CD14-positive monocyte (primary cell): ENCODE measurements around the gene FYTTD1. TPM values are rescaled to one million over a fixed set of nuclear protein-coding genes. Genes with fewer than 3 reads are reported as not detected.

Experiments used
- DNase-seq, 3 donors: peaks; one replicate each; pipeline ENCODE4 v3.0.0-alpha.2; 2011 to 2022
- H2AFZ ChIP-seq: 2 replicates; pipeline ENCODE4 v1.6.0; 2012; ENCODE audit warnings: mild to moderate bottlenecking, low read depth, low read length, inconsistent platforms; ENCODE audit not compliant: insufficient read depth, poor library complexity, severe bottlenecking
- H3K27ac ChIP-seq, 2 donors: 1 replicate in 1 of 2; 2 replicates in 1 of 2; pipeline ENCODE4 v1.5.1; 2012 to 2013; ENCODE audit warnings: low read length in 2 of 2, control low read depth in 1 of 2, inconsistent platforms in 1 of 2, low read depth in 1 of 2, mild to moderate bottlenecking in 1 of 2
- H3K27me3 ChIP-seq, 2 donors: one replicate each; pipeline versions ENCODE4 v1.6.0 to v1.6.1; 2011 to 2013; ENCODE audit warnings: low read length in 2 of 2; ENCODE audit not compliant: control insufficient read depth in 2 of 2, insufficient read depth in 2 of 2
- H3K36me3 ChIP-seq, 2 donors: replicated peaks in 1 of 2; 1 replicate in 1 of 2; 2 replicates in 1 of 2; pipeline versions ENCODE4 v1.5.1 to v1.6.1; 2012 to 2013; ENCODE audit warnings: low read length in 2 of 2, control low read depth in 1 of 2, inconsistent platforms in 1 of 2, mild to moderate bottlenecking in 1 of 2; ENCODE audit not compliant: insufficient read depth in 2 of 2, control insufficient read depth in 1 of 2
- H3K4me1 ChIP-seq, 2 donors: 1 replicate in 1 of 2; 2 replicates in 1 of 2; pipeline versions ENCODE4 v1.5.1 to v1.6.1; 2012 to 2013; ENCODE audit warnings: low read length in 2 of 2, control low read depth in 1 of 2, inconsistent platforms in 1 of 2, mild to moderate bottlenecking in 1 of 2, moderate library complexity in 1 of 2; ENCODE audit not compliant: insufficient read depth in 2 of 2, control insufficient read depth in 1 of 2
- H3K4me2 ChIP-seq: replicated peaks from 2 replicates; pipeline ENCODE3; 2012; ENCODE audit warnings: low read length, moderate library complexity, mild to moderate bottlenecking; ENCODE audit not compliant: poor library complexity, severe bottlenecking; ENCODE audit errors: extremely low read depth
- H3K4me3 ChIP-seq, 3 experiments: fragments of 200-600 bp in 1 of 3; sonication (generic) in 1 of 3; replicated peaks in 1 of 3; 1 replicate in 2 of 3; 2 replicates in 1 of 3; pipeline ENCODE4 v1.5.1; 2011 to 2013; ENCODE audit warnings: low read length in 3 of 3, mild to moderate bottlenecking in 3 of 3, control low read depth in 2 of 3, low read depth in 2 of 3, inconsistent platforms in 1 of 3, moderate library complexity in 1 of 3
- H3K79me2 ChIP-seq: 2 replicates; pipeline ENCODE4 v1.6.0; 2012; ENCODE audit warnings: mild to moderate bottlenecking, control low read depth, inconsistent platforms, low read length, moderate library complexity; ENCODE audit not compliant: insufficient read depth
- H3K9ac ChIP-seq: 2 replicates; pipeline ENCODE4 v1.6.0; 2017; ENCODE audit warnings: low read length, mild to moderate bottlenecking; ENCODE audit not compliant: insufficient read depth, poor library complexity, severe bottlenecking
- H3K9me3 ChIP-seq, 2 donors: replicated peaks in 1 of 2; 1 replicate in 1 of 2; 2 replicates in 1 of 2; pipeline versions ENCODE4 v1.5.1 to v1.6.1; 2012 to 2013; ENCODE audit warnings: low read length in 2 of 2, control low read depth in 1 of 2; ENCODE audit not compliant: control insufficient read depth in 1 of 2, insufficient read depth in 1 of 2
- H4K20me1 ChIP-seq: 2 replicates; pipeline ENCODE4 v1.6.0; 2012; ENCODE audit warnings: mild to moderate bottlenecking, low read length, control low read depth, moderate library complexity; ENCODE audit not compliant: insufficient read depth
- H3K27ac Mint-ChIP-seq, 7 donors: one replicate each; pipeline ENCODE4 v1.8.0; 2020; ENCODE audit warnings: mild to moderate bottlenecking in 7 of 7, mixed read lengths in 7 of 7, moderate library complexity in 6 of 7, inconsistent platforms in 2 of 7
- H3K27me3 Mint-ChIP-seq, 3 donors: one replicate each; pipeline ENCODE4 v1.8.0; 2021 to 2022; ENCODE audit warnings: low read depth in 3 of 3, mild to moderate bottlenecking in 3 of 3, mixed read lengths in 3 of 3, moderate library complexity in 3 of 3, inconsistent platforms in 1 of 3
- H3K36me3 Mint-ChIP-seq, 2 donors: one replicate each; pipeline ENCODE4 v1.8.0; 2020; ENCODE audit warnings: mixed read lengths in 2 of 2, inconsistent platforms in 1 of 2, mild to moderate bottlenecking in 1 of 2
- H3K4me1 Mint-ChIP-seq: one replicate; pipeline ENCODE4 v1.8.0; 2020; ENCODE audit warnings: mild to moderate bottlenecking, mixed read lengths
- H3K4me3 Mint-ChIP-seq, 2 donors: one replicate each; pipeline ENCODE4 v1.8.0; 2020; ENCODE audit warnings: mild to moderate bottlenecking in 2 of 2, mixed read lengths in 2 of 2, moderate library complexity in 1 of 2
- H3K9me3 Mint-ChIP-seq, 7 donors: one replicate each; pipeline ENCODE4 v1.8.0; 2020 to 2022; ENCODE audit warnings: mixed read lengths in 7 of 7, mild to moderate bottlenecking in 6 of 7, moderate library complexity in 6 of 7, inconsistent platforms in 2 of 7
- CTCF ChIP-seq: fragments of 200-600 bp; IDR thresholded peaks from one replicate; pipeline ENCODE4 v1.8.0; 2022; ENCODE audit warnings: antibody characterized with exemption, mild to moderate bottlenecking
- WGBS: methylation state at CpG from one replicate; pipeline ENCODE4 v1.1.5; 2013; ENCODE audit warnings: missing lambda C conversion rate; ENCODE audit not compliant: insufficient coverage; 5-methylcytosine and 5-hydroxymethylcytosine counted together
- intact Hi-C, 2 donors: fragments of 100-400 bp; cut with micrococcal nuclease; formaldehyde crosslinking; loops; one replicate each; pipeline versions ENCODE4 v1.15.0 to v1.15.1; 2023
- polyA plus RNA-seq, 3 donors: library from polyadenylated mRNA; depleted of rRNA in 1 of 3; unstranded in 2 of 3; stranded (reverse) in 1 of 3; fragments of 300-500 nt in 2 of 3; fragments of >200 nt in 1 of 3; fragmentation: Illumina TruSeq in 2 of 3; gene quantifications; 1 replicate in 2 of 3; 2 replicates in 1 of 3; pipeline ENCODE4 v1.2.3, GENCODE V29; 2012 to 2021

The FYTTD1 gene
- polyA plus RNA-seq, 3 donors: 11.5 to 73.2 (median 59.4) TPM

GRCh38 chr3:197750396-197750831 is 731 bp downstream of the FYTTD1 start:
- H3K9me3 Mint-ChIP-seq: peaks cover 0 to 3% (median 0%) of the 10 kb centered on the region in 7 donors

More at GRCh38 chr3:197750396-197750831, 731 bp downstream of the FYTTD1 start:
- peak overlapping the region; percentile 84 for H3K9ac ChIP-seq
- H3K4me1 ChIP-seq: peaks cover 48 to 53% of the 10 kb centered on the region in 2 donors
- under 1% methylated on average over 43 of the region's 43 CpGs for WGBS
- DNase-seq: peak; percentile 60 to 62 (median 61)
- peak overlapping the region; percentile 63 to 80 (median 77) for H3K4me3 ChIP-seq
- Mint-ChIP-seq H3K4me3 (peak overlapping the region; percentile 94 to 97), H3K4me1 (peaks cover 52% of the 10 kb centered on the region), H3K27ac (peak overlapping the region; percentile 87 to 95 (median 93)), H3K36me3 (peaks cover 2 to 5% of the 10 kb centered on the region in 2 donors), H3K27me3 (peaks cover 5 to 12% (median 5%) of the 10 kb centered on the region in 3 donors)
- H3K9me3 ChIP-seq: no peaks in the 10 kb centered on the region
- peak overlapping the region; percentile 79 for H3K27ac ChIP-seq
- peaks cover 48% of the 10 kb centered on the region for H3K79me2 ChIP-seq
- peak overlapping the region; percentile 93 for H3K4me2 ChIP-seq
- peak overlapping the region; percentile 77 for H2AFZ ChIP-seq
- intact Hi-C loops: loop anchor here in 1 of 2 donors (2.0 kb wide), 2 partner anchors 14 to 44 kb away; partner anchors contain the start of gene RUBCN
- peaks cover 29% of the 10 kb centered on the region for H4K20me1 ChIP-seq
- no peaks in the 10 kb centered on the region for H3K36me3 ChIP-seq
- no peak for TF ChIP-seq CTCF
- H3K27me3 ChIP-seq: no peaks in the 10 kb centered on the region
